ENCODE results near the gene XPNPEP3.
A peak's percentile ranks its signal among the peaks of the same experiment; 100 is the strongest.

The XPNPEP3 gene

GRCh38 chr22:40856513-40857308 is at the start of gene XPNPEP3, which contains the start of gene ST13:
XPNPEP3 (plus strand) TSS chr22:40857148; CDS start chr22:40857182, 34 bp downstream.
ST13 (minus strand) TSS chr22:40856639; CDS start chr22:40856540, 99 bp downstream.
- no peaks in the 10 kb centered on the region for H3K9me3 ChIP-seq (ENCODE audit: low read depth, low read length)
- peak within 1 kb of the TSS; percentile 92 for H3K4me3 ChIP-seq
- TF ChIP-seq POLR2AphosphoS5 (IDR thresholded peaks at IDR 0.05; ENCODE audit: borderline replicate concordance, low read depth, low read length) (peak; percentile 78), FOXP2 (optimal IDR thresholded peaks at IDR 0.05; ENCODE audit: control extremely low read depth, extremely low read length, insufficient read depth) (no peak), EZH2 (IDR thresholded peaks at IDR 0.05) (no peak)
- H3K36me3 ChIP-seq (ENCODE audit: insufficient read depth, low read length): peaks cover 28% of the 10 kb centered on the region
- peak; percentile 87 for DNase-seq (ENCODE audit: low read depth, low spot score)
- H3K27ac ChIP-seq: peak within 1 kb of the TSS; percentile 99
- H3K9ac ChIP-seq (ENCODE audit: insufficient read length): peak within 1 kb of the TSS; percentile 96

GRCh38 chr22:40808018-40808841 is 48.7 kb upstream of the XPNPEP3 start:
- Histone ChIP-seq H3K9me3 (ENCODE audit: low read depth, low read length) (no peaks in the 10 kb centered on the region), H3K27ac (peak overlapping the region; percentile 87), H3K36me3 (ENCODE audit: insufficient read depth, low read length) (peaks cover 16% of the 10 kb centered on the region), H3K4me3 (peak overlapping the region; percentile 51), H3K9ac (ENCODE audit: insufficient read length) (peak overlapping the region; percentile 28)
- DNase-seq (ENCODE audit: low read depth, low spot score): no peak
- no peak for TF ChIP-seq EZH2 (IDR thresholded peaks at IDR 0.05)
- no peak for TF ChIP-seq POLR2AphosphoS5 (IDR thresholded peaks at IDR 0.05; ENCODE audit: borderline replicate concordance, low read depth, low read length)
- no peak for TF ChIP-seq FOXP2 (optimal IDR thresholded peaks at IDR 0.05; ENCODE audit: control extremely low read depth, extremely low read length, insufficient read depth)

DNA sequence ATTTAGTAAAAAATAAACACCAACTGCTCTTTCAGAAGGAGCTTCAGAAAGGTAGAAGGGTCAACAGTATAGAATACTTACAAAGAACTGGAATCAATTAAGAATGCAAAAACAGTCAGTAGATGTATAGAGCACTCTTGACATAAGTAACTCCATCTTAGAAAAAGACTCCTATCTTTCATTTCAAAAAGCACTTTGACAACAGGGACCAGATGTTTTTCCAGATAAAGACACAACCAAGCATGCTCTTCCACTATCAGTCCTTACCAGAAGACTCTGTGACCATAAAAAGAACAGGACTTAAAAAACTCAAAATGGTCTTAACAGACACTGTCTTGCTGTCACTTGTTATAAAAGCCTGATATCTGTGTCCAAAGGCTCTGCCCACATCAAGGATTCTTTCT is 43.0 kb upstream of the XPNPEP3 start:
- TF ChIP-seq FOXP2 (optimal IDR thresholded peaks at IDR 0.05; ENCODE audit: control extremely low read depth, extremely low read length, insufficient read depth) (no peak), EZH2 (IDR thresholded peaks at IDR 0.05) (no peak), POLR2AphosphoS5 (IDR thresholded peaks at IDR 0.05; ENCODE audit: borderline replicate concordance, low read depth, low read length) (no peak)
- DNase-seq (ENCODE audit: low read depth, low spot score): no peak
- H3K36me3 ChIP-seq (ENCODE audit: insufficient read depth, low read length): peaks cover 8% of the 10 kb centered on the region
- no peak overlapping the region for H3K27ac ChIP-seq
- no peak overlapping the region for H3K9ac ChIP-seq (ENCODE audit: insufficient read length)
- no peaks in the 10 kb centered on the region for H3K9me3 ChIP-seq (ENCODE audit: low read depth, low read length)
- no peak overlapping the region for H3K4me3 ChIP-seq

GRCh38 chr22:40817737-40818136 is 39.2 kb upstream of the XPNPEP3 start:
- H3K9me3 ChIP-seq (ENCODE audit: low read depth, low read length): no peaks in the 10 kb centered on the region
- peaks cover 11% of the 10 kb centered on the region for H3K36me3 ChIP-seq (ENCODE audit: insufficient read depth, low read length)
- no peak for TF ChIP-seq POLR2AphosphoS5 (IDR thresholded peaks at IDR 0.05; ENCODE audit: borderline replicate concordance, low read depth, low read length)
- TF ChIP-seq FOXP2 (optimal IDR thresholded peaks at IDR 0.05; ENCODE audit: control extremely low read depth, extremely low read length, insufficient read depth): no peak
- TF ChIP-seq EZH2 (IDR thresholded peaks at IDR 0.05): no peak
- peak overlapping the region; percentile 95 for H3K9ac ChIP-seq (ENCODE audit: insufficient read length)
- DNase-seq (ENCODE audit: low read depth, low spot score): no peak
- peak overlapping the region; percentile 100 for H3K4me3 ChIP-seq
- no peak overlapping the region for H3K27ac ChIP-seq

- H3K27ac ChIP-seq: no peak overlapping the region
- TF ChIP-seq EZH2 (IDR thresholded peaks at IDR 0.05): no peak
- no peak for TF ChIP-seq POLR2AphosphoS5 (IDR thresholded peaks at IDR 0.05; ENCODE audit: borderline replicate concordance, low read depth, low read length)
- TF ChIP-seq FOXP2 (optimal IDR thresholded peaks at IDR 0.05; ENCODE audit: control extremely low read depth, extremely low read length, insufficient read depth): no peak
Measured at GRCh38 chr22:40818192-40818746, 38.7 kb upstream of the XPNPEP3 start.

DNA sequence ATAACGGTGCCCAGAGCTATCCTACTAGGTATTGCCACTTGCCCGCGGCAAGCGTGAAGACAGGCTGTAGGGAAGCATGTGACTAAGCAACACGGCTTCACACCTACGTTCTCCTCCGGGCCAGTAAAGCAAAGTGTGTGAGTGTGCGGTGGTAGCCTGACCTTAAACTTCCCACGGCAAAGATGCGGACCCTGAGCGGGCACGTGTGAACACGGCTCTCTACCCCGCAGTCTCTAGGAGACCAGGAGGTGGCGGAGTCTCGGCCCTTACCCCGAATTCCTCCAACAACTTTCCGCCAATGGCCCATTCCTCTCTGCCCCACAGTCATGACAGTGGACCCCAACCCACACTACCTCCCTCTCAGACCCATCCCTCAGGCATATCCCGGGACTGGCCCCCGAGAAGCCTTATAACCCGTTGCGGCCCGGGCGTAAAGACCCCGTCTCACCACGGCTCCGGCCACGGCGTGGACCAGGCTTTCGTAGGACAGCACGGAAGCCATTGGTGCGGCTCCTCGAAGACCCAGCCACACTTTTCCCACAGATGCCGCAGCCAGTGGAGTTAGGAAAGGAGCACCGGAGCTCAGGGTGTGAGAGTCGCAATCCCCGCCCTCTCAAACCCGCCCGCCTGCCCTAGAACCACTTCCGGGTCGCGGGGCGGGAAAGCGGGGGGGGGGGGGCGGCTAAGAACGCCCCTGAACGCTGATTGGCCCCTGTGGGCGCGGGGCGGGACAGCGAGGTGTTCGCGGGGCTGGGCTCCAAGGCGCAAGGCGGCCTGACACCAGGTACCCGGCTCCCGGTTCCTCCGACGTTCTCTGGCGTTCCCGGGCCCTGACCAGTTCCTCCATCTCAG is 38.0 kb upstream of the XPNPEP3 start, which contains the start of gene SLC25A17:
Gene SLC25A17 (minus strand): TSS at position 600 of the 852 bp plus-strand sequence. CDS start 98 bp downstream, at position 502.
- Histone ChIP-seq H3K9ac (ENCODE audit: insufficient read length) (peak within 1 kb of the TSS; percentile 95), H3K36me3 (ENCODE audit: insufficient read depth, low read length) (peaks cover 20% of the 10 kb centered on the region), H3K27ac (peak within 1 kb of the TSS; percentile 73), H3K9me3 (ENCODE audit: low read depth, low read length) (no peaks in the 10 kb centered on the region), H3K4me3 (peak within 1 kb of the TSS; percentile 100)
- DNase-seq (ENCODE audit: low read depth, low spot score): no peak
- TF ChIP-seq FOXP2 (optimal IDR thresholded peaks at IDR 0.05; ENCODE audit: control extremely low read depth, extremely low read length, insufficient read depth) (no peak), POLR2AphosphoS5 (IDR thresholded peaks at IDR 0.05; ENCODE audit: borderline replicate concordance, low read depth, low read length) (peak; percentile 80), EZH2 (IDR thresholded peaks at IDR 0.05) (no peak)

More at GRCh38 chr22:40818192-40818746, 38.7 kb upstream of the XPNPEP3 start:
- H3K4me3 ChIP-seq: peak overlapping the region; percentile 100
- H3K36me3 ChIP-seq (ENCODE audit: insufficient read depth, low read length): peaks cover 16% of the 10 kb centered on the region
- DNase-seq (ENCODE audit: low read depth, low spot score): no peak
- H3K9ac ChIP-seq (ENCODE audit: insufficient read length): peak overlapping the region; percentile 95
- H3K9me3 ChIP-seq (ENCODE audit: low read depth, low read length): no peaks in the 10 kb centered on the region

- peak overlapping the region; percentile 55; the same call in 1 of the 2 replicates for H3K27ac ChIP-seq
- H3K4me3 ChIP-seq: peak overlapping the region; percentile 100
- no peaks in the 10 kb centered on the region for H3K9me3 ChIP-seq (ENCODE audit: low read depth, low read length)
- TF ChIP-seq POLR2AphosphoS5 (IDR thresholded peaks at IDR 0.05; ENCODE audit: borderline replicate concordance, low read depth, low read length) (no peak), EZH2 (IDR thresholded peaks at IDR 0.05) (no peak), FOXP2 (optimal IDR thresholded peaks at IDR 0.05; ENCODE audit: control extremely low read depth, extremely low read length, insufficient read depth) (no peak)
- peaks cover 27% of the 10 kb centered on the region for H3K36me3 ChIP-seq (ENCODE audit: insufficient read depth, low read length)
- peak overlapping the region; percentile 74 for H3K9ac ChIP-seq (ENCODE audit: insufficient read length)
- DNase-seq (ENCODE audit: low read depth, low spot score): no peak
Measured at GRCh38 chr22:40819599-40820140, 37.3 kb upstream of the XPNPEP3 start.
